KBM-7 (cell line): ENCODE results near the gene THY1.
"Not testable (repeated sequence)": the region's sequence is repeated elsewhere in the genome, so short reads cannot be mapped to it uniquely, and the experiment has no call there.

Experiments
- DNase-seq: peaks from one replicate; pipeline ENCODE4 v3.0.0-alpha.2; 2015
- in situ Hi-C: fragments of 300-500 bp; cut with MboI; formaldehyde crosslinking; loops from 2 replicates; pipeline ENCODE4 v1.14.3; 2020; ENCODE audit warnings: low sequenced_read_pairs, low pct_unique_long_range_greater_than_20kb, mixed read lengths

Gene THY1

DNA sequence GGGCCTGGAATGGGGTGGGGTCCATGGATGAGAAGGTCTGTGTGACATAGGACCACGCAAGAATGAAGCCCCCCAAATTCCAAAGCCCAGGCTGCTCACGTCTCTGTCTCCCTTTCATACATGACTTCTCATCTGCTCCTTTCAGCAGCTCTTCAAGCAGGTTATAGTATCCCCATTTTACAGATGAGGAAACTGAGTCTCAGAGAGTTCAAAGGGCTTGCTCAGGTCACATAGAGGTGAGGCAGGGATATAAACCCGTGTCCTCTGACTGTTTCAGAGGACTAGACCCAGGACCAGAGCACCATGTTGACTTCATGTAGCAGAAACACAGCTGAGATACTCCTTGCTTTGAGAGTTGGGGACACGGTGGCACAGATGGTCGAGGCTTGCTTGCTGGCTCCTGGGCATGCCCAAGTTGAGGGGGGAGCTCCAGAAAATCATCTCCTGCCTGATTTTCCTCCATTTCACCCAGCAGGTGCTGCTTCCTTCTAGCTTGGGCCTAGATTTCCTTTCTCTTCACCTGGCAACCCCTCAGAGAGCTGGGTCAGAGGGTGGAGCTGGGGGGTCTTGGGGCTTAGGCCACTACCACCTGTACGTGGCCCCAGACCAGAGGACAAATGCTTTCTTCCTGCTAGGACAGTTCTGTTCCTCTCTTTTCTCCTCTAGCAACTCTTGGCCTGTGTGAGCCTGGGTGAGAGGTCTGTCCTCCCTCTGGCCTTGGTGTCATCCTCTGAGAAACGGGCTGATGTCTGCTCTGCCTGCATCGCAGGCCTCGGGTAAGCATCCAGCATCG lies 24.1 kb upstream of the THY1 start:
- no peak for DNase-seq
- in situ Hi-C loops: no loop called here

DNA sequence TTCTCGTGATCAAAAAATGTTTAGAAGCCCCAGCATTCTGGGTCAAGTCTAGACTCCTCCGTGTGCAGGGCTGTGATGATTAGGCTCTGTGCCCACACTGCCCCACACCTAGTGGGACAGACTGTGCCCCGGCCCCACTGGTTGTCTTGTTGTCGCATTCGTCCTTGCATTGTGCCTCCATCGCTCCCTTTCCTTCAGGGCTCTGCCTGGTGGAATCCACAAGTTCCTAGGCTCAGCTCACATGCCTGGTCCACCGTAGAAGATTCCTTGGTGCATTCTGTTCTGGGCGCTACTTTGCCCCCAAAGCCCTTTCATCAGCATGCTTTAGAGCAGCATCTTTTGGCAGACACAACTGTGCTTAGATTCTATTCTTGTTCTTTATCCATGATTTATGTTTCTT lies 23.5 kb upstream of the THY1 start:
- in situ Hi-C loops: no loop called here
- DNase-seq: no peak

DNA sequence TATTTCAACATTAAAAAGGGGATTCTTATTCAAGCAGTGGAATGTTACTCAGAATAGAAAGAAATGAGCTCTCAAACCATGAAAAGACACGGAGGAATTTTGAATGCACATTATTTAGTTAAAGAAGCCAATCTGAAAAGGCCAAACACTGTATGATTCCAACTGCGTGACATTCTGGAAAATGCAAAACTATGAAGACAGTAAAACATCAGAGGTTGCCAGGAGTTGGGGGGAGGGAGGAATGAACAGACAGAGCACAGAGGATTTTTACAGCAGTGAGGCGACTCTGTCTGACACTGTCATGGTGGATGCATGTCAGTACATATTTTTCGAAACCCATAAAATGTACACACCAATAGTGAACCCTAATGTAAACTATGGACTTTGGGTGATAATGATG lies 22.9 kb upstream of the THY1 start:
- in situ Hi-C loops: no loop called here
- no peak for DNase-seq

DNA sequence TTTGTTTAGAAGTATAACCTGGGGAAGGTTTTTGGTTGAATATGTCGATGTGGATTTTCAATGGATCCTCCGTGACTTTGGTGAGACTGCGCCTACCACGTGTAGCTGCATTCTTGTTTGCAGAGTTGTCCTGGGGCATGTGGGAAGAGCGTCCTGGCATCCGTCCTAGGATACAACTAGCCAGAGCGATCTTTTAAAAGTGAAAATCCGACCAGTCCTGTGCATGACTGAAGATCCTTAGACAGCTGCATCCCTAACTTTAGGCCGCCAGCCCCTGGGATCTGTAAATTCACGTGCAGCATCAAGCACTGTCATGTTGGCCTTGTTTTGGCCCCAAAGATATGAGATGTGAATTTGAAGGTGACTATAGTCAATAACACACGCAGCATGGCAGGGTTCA lies 22.4 kb upstream of the THY1 start:
- in situ Hi-C loops: no loop called here
- no peak for DNase-seq

DNA sequence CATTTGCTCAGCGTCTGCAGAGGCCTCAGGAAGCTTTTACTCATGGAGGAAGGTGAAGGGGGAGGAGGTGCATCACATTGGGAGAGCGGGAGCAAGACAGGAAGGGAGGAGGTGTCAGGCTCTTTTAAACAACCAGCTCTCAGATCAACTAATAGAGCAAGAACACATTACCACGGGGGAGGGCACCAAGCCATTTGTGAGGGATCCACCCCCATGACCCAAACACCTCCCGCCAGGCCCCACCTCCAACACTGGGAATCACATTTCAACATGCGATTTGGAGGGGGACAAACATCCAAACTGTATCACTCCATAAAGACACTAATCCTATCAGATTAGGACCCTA lies 18.9 kb upstream of the THY1 start:
- in situ Hi-C loops: no loop called here
- DNase-seq: no peak

DNA sequence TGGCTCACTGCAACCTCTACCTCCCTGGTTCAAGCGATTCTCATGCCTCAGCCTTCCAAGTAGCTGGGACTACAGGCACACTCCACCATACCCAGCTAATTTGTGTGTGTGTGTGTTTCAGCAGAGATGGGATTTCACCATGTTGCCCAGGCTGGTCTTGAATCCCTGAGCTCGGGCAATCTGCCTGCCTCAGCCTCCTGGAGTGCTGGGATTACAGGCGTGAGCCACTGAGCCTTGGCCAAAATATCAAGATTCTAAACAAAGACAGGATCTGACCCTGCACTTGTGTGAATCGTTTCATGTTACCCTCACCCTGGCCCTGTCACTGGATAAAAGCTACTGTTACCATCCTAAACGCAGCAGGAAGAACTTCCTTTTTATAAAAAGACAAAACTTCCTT lies 15.6 kb upstream of the THY1 start:
- no peak for DNase-seq
- in situ Hi-C loops: no loop called here

DNA sequence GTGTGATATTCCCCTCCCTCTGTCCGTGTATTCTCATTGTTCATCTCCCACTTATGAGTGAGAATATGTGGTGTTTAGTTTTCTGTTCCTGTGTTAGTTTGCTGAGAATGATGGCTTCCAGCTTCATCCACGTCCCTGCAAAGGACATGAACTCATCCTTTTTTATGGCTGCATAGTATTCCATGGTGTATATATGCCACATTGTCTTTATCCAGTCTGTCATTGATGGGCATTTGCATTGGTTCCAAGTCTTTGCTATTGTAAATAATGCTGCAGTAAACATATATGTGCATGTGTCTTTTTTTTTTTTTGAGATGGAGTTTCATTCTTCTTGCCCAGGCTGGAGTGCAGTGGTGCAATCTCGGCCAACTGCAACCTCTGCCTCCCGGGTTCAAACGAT lies 14.5 kb upstream of the THY1 start:
- DNase-seq, in situ Hi-C loops: not testable (repeated sequence)

DNA sequence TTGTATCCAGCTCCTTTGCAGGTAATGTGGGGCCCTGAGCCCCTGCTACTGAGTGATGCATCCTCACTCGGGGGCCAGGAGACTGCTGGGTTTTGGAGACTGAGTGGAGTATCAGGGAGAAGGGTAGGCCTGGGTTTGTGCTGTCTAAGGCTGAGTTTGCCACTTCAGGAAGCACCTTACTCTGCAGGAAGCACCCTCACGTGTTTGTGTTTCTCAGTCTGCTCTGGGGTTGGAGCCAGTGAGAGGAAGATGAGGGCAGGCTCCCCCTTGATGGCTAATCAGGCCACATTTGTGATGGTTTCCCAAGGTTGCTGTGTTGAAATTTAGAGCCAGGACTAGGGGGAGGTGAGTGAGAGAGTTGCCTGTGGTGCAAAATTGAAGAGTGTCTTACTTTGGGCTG lies 13.7 kb upstream of the THY1 start:
- DNase-seq: no peak
- in situ Hi-C loops: no loop called here

DNA sequence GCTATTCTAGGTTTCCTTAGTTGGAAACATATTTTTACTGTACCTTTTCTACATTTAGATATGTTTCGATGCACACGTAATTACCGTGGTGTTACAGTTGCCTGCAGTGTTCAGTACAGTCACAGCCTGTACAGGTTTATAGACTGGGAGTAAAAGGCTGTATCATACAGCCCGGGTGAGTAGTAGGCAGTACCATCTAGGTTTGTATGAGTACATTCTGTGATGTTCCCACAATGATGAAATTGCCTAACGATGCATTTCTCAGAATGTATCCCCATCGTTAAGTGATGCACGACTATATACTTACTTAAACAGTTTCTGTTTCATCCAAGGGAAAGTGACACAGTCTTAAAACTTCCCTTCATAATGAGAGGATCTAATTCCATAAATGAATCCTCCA lies 13.1 kb upstream of the THY1 start:
- in situ Hi-C loops: no loop called here
- no peak for DNase-seq

DNA sequence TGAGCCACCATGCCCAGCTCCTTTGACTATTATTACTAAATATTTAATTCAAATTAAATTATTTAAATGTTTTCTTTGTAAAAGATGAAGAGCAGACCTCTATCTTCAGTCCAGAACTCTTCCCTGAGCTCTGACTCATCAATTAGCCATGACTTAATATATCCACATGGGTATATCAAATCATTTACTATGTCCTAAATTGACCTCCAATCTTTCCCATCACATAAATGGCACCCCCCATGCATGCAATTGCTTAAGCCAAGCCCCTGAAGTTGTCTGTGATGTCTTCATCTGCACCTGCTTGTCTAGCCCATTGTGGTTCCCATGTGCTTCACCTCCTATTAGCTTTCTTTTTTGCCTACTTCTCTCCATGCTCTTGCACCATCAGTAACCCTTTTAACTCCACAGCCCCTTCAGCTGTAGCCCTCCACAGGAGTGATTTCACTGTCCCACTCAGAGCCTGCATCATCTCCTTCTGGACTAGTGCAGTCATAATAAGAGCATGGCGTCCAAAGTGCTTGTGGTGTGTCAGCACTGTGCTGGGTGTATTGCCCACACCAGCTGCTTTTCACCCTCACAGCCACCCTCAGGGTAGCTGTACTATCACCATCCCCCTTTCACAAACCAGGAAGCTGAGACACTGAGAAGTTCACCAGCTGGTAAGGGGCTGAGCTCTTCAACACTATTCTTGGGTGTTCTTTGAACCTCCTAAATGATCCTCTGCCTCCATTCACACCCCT lies 11.8 kb upstream of the THY1 start:
- no peak for DNase-seq
- in situ Hi-C loops: no loop called here

DNA sequence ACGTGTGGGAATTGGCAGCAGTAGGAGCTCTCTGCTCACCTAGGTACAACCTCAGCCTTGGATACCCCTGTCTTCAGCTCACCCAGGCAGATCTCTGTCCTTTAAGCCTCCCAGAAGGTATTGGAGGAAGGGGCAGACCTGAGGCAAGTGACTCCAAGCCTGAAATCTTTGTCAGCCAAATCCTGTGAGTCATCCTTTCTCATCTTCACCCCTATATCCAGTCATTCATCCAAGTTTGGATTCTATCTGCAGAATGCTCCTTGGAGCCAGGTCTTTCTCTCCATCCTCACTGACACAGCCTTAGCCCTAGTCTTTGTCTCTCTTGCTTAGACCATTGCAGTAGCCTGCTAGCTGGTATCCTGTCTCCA lies 10.4 kb upstream of the THY1 start:
- in situ Hi-C loops: no loop called here
- DNase-seq: no peak

DNA sequence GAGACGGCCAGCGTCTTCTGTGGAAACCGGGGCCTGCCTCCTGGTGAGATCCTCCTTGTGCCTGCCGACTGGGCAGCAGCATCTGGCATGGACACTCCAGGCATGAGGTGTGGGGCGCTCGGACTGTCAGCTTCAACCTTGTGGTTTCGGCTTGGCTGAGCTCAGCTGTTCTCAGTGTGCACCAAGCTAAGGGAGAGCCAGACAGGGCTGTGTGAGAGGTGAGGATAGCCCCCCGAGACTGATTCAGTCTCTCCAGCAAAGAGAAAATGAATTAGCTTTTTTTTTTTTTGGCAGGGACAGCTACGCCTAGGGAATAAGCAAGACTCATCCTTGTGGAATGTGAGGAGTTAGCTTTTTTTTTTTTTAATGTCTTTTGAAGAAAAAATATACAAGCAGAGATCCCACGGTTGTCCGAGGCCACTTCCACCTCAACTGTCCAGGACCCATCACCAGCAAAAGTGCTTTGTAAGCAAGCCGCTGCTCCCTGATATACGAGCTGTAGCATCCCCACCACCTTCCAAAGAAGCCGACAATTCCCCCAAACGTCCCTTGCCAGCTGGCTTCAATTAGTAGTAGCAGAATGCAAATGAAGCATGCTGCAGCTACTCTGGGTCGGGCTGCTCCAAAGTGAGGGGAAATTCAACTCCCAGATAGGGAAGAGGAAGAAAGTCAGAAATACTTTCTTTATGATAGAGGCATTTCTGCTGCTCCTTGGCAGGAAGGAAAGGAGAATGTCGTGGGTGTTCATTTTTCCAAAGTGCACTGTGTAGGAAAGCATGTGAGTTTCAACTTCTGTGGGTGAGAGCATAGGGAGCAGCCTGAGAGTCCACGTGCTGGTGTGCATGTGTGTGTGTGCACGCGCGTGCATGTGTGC lies 9.7 kb upstream of the THY1 start:
- in situ Hi-C loops: no loop called here
- no peak for DNase-seq

DNA sequence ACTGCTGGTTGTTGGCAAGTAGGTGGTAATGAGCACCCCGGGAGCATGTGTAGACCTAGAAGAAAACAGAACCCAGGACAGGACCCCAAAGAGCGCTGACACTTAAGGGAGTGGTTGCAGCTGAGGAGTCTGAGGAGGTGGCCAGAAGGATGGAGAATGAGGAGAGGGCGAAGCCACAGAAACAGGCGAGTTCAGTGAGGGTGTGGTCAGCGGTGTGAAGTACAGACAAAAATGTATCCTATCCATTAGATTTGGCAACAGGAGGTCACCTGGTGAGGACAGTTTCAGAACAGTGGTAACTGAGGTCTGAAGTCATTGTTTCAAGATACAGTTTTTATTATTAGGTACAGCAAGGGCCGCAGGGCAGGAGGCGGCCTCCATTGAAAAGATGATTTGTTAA lies 8.6 kb upstream of the THY1 start:
- in situ Hi-C loops: no loop called here
- no peak for DNase-seq

DNA sequence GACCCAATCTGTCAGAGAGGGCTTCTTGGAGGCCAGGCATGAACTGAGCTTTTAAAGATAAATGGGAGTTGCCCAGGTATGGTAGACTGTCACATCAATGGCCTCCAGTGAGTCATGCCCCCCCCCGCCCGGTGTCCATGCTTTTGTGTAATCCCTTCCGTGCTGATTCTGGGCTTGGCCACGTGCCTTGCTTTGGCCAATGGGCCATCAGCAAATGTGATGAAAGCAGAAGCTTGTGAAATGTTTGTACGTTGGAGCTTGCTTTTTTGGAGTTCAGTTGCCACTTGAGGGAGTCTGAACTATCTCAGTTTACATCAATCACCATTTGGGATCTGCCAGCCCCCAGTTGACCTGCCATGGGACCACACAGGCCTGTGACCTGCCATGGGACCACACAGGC lies 4.3 kb upstream of the THY1 start:
- DNase-seq: no peak
- in situ Hi-C loops: no loop called here

DNA sequence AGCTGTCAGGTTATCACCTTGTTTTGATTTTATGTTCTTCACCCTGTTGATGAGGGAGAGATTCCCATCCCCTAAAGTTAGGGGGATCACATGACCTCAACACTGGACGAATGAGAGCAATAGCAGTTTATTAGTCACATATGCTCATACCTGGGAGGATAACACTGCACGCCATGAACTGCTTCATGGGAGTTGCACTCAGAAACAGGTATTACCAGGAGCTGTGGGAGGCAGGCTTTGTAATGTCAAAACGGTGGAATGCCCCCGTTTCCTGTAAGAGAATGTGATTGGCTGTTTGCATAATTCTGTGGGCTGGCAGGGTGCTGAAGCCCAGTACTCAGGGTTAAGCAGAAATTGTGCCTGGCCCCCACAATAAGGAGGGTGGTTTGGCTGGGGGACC lies 3.2 kb upstream of the THY1 start:
- in situ Hi-C loops: no loop called here
- DNase-seq: no peak

DNA sequence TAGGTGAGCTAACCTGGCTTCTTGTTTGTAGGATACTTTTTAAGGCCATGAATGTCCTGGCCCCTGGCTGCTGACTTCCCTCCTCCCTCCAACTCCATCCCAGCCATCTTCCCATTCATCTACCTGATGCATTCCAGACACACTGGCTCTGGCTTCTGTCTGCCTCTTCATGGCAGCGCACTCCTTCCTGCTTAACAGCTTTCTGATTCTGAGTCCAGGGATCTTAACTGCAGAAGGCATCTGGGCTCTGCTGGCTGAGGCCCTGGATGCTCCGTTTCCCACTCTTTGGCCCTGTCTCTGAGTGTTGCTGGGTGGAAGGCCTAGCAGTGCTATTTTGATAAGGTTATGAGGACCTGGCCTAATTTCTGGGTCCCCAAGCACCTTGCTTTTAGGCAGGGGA lies 1.8 kb upstream of the THY1 start:
- in situ Hi-C loops: no loop called here
- no peak for DNase-seq

DNA sequence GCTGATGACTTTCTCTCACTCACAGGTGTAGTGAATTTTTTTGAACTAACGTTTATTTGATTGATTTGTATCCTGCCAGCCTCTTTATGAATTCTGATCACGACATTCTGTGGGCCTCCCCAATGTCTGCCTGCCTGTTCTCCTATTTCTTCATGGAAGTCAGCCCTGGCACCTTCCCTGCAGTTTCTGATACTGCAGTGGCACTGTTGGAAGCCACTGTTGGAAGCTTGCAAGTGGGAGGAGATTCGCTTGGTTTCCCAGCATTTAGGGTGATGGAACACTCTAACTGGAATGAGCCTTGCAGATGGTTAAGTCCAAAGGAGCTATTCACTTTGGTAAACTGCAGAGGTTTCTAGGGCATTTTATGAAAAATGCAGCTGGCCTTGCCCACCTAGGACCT lies 1.3 kb upstream of the THY1 start:
- no peak for DNase-seq
- in situ Hi-C loops: no loop called here

DNA sequence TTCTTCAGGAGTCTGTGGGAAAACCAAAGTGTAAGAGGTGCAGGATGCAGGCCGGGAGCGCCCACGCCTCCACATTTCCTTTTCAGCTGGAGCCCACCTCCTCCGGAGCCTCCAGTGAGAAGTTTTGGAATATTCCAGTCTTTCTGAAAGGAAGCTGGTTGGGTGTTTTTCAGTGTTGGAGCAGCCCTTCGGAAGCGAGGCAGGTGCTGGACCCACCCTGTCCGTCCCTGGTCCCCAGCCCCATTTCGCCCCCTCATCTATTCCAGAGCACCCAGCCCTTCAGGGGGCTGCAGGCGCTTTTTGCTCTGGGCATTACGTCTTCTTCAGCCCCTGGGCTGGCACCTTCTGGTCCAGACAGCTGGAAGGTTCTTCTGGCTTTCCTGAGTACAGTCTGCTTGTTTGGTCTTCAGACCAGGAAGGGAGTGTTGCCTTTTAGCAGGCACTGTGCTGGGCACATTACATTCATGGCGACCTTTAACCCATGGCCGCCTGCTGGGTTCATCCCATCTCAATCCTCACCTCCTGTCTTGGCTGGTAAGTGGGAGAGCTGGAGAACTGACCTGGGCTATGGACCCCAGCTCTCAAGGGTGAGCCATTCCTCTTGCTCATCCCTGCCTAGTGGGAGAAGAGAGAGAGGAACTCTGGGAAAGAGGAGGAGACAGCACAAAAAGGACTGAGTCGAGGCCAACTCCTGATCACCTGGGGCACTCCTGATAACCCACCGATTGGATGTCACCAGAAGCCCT lies 710 bp upstream of the THY1 start:
- no peak for DNase-seq
- in situ Hi-C loops: no loop called here

DNA sequence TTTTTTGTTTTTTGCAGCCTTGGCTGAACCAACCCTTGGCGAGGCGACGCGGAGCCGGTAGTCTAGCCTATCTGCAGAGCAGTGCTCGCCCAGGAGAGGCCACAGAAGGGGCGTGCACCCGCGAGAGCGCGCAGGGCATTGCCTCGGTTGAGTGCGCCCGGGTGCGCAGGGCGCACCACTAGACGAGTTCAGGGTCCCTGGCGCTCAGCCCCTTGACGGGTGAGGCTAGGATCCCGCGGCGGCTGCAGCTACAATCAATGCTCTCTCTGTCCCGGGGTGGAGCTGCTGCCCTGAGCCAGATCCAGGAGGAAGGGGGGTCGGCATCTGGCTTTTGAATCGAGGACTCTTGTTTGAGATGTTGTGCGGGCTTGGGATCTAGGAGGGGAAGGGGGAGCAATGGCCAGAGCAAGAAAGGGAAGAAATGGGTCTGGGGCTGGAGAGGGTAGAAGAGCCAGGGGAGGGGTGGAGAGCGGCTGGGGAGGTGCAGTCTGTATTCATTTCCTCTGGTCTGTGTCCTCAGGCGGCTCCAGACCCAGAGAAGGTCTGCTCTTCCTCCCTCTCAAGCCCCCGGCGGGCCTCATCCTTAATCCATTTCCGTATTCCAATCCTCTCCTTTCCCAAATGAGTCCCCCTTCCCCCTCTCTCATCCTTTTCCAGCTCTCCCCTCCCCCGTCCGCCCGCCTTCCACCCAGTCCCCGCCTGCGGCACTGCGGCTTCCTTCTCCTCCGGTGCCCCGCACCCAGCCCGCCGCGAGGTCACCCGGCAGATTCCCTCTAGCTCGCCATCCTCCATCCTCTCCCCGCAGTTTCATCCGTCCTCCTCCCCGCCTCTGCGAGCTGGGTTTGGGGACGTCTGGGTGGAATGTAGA lies 797 bp downstream of the THY1 start:
- peak; percentile 9 for DNase-seq
- in situ Hi-C loops: no loop called here
